ENCODE data around the gene NEURL2. TPM values are rescaled to one million over a fixed set of nuclear protein-coding genes. Genes with fewer than 3 reads are reported as not detected.
A peak's percentile ranks its signal among the peaks of the same experiment; 100 is the strongest.

The NEURL2 gene
- total RNA-seq, 1 experiment from 2014 or later, result 3.3 TPM

GRCh38 chr20:45927071-45927878 lies 36.3 kb upstream of the NEURL2 start:
- Histone ChIP-seq H3K4me3 (ENCODE audit: low read depth, low read length, poor library complexity, severe bottlenecking) (no peak overlapping the region), H3K9me3 (ENCODE audit: low read depth, low read length, poor library complexity, severe bottlenecking) (no peaks in the 10 kb centered on the region), H3K27ac (ENCODE audit: low read depth, low read length, poor library complexity, severe bottlenecking) (no peak overlapping the region), H3K27me3 (replicated peaks; ENCODE audit: insufficient read depth, low read depth, low read length, poor library complexity) (no peaks in the 10 kb centered on the region), H3K36me3 (ENCODE audit: insufficient read depth, low read length, poor library complexity, severe bottlenecking) (no peaks in the 10 kb centered on the region), H3K4me1 (ENCODE audit: insufficient read depth, low read length, poor library complexity, severe bottlenecking) (no peaks in the 10 kb centered on the region)
- no TSS peak for BruUV-seq (replicated peaks)
- intact Hi-C loops (cut with micrococcal nuclease; ENCODE audit: unreplicated experiment), result no loop called here
- ChIA-PET CTCF (no interaction called here), POLR2A (ENCODE audit: low non-redundant PET) (interaction anchor here (0.6 kb wide), 1 partner anchor 34 kb away, joined by 15 read pairs; no protein-coding TSS in a partner anchor)
- no peak for DNase-seq (ENCODE audit: low spot score)
- no peak for TF ChIP-seq CTCF (conservative IDR thresholded peaks at IDR 0.05; ENCODE audit: low read depth, low read length)
- TF ChIP-seq EZH2 (IDR thresholded peaks at IDR 0.05; ENCODE audit: borderline replicate concordance, low read depth, low read length, poor library complexity, severe bottlenecking), result no peak

- no peaks in the 10 kb centered on the region for H3K36me3 ChIP-seq (ENCODE audit: insufficient read depth, low read length, poor library complexity, severe bottlenecking)
- no peak overlapping the region for H3K27ac ChIP-seq (ENCODE audit: low read depth, low read length, poor library complexity, severe bottlenecking)
- H3K4me3 ChIP-seq (ENCODE audit: low read depth, low read length, poor library complexity, severe bottlenecking), result no peak overlapping the region
- intact Hi-C loops (cut with micrococcal nuclease; ENCODE audit: unreplicated experiment), result no loop called here
- H3K27me3 ChIP-seq (replicated peaks; ENCODE audit: insufficient read depth, low read depth, low read length, poor library complexity), result no peaks in the 10 kb centered on the region
- H3K9me3 ChIP-seq (ENCODE audit: low read depth, low read length, poor library complexity, severe bottlenecking), result no peaks in the 10 kb centered on the region
- CTCF ChIA-PET, result no interaction called here
- no TSS peak for BruUV-seq (replicated peaks)
- no peak for DNase-seq (ENCODE audit: low spot score)
- TF ChIP-seq EZH2 (IDR thresholded peaks at IDR 0.05; ENCODE audit: borderline replicate concordance, low read depth, low read length, poor library complexity, severe bottlenecking) (no peak), CTCF (conservative IDR thresholded peaks at IDR 0.05; ENCODE audit: low read depth, low read length) (no peak)
- no peaks in the 10 kb centered on the region for H3K4me1 ChIP-seq (ENCODE audit: insufficient read depth, low read length, poor library complexity, severe bottlenecking)
- POLR2A ChIA-PET (ENCODE audit: low non-redundant PET), result interaction anchor here (0.6 kb wide), 1 partner anchor 34 kb away, joined by 15 read pairs; no protein-coding TSS in a partner anchor
Measured at GRCh38 chr20:45926731-45927070, 35.7 kb upstream of the NEURL2 start.

DNA sequence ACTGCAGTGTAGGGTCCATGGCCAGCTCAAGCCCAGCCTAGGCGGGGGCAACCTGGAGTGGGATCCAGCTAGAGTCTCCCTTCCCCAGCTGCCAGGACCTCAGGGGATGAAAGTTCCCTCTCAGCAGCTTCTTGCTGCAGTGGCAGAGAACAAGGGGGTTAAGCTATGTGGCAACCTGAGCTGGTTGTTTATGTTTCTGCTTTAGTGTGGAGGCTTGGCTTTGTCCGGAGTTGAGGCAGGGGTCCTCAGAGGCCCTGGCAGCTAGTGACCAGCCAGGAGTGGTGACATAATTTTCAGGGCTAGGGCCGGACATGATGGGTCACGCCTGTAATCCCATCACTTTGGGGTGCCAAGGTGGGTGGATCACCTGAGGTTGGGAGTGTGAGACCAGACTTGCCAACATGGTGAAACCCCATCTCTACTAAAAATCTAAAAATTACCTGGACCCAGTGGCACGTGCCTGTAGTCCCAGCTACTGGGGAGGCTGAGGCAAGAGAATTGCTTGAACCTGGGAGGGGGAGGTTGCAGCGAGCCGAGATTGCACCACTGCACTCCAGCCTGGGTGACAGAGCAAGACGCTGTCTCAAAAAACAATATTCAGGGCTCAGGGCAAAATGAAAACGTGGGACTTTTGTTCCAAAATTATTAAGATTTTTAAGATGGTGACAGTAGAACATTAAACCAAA lies 35.0 kb upstream of the NEURL2 start:
- CTCF ChIA-PET, result no interaction called here
- Histone ChIP-seq H3K4me1 (ENCODE audit: insufficient read depth, low read length, poor library complexity, severe bottlenecking) (no peaks in the 10 kb centered on the region), H3K36me3 (ENCODE audit: insufficient read depth, low read length, poor library complexity, severe bottlenecking) (no peaks in the 10 kb centered on the region), H3K27ac (ENCODE audit: low read depth, low read length, poor library complexity, severe bottlenecking) (peak overlapping the region; percentile 16), H3K9me3 (ENCODE audit: low read depth, low read length, poor library complexity, severe bottlenecking) (no peaks in the 10 kb centered on the region), H3K27me3 (replicated peaks; ENCODE audit: insufficient read depth, low read depth, low read length, poor library complexity) (no peaks in the 10 kb centered on the region), H3K4me3 (ENCODE audit: low read depth, low read length, poor library complexity, severe bottlenecking) (no peak overlapping the region)
- POLR2A ChIA-PET (ENCODE audit: low non-redundant PET), result no interaction called here
- no peak for DNase-seq (ENCODE audit: low spot score)
- TF ChIP-seq CTCF (conservative IDR thresholded peaks at IDR 0.05; ENCODE audit: low read depth, low read length), result no peak
- TF ChIP-seq EZH2 (IDR thresholded peaks at IDR 0.05; ENCODE audit: borderline replicate concordance, low read depth, low read length, poor library complexity, severe bottlenecking), result no peak
- no TSS peak for BruUV-seq (replicated peaks)
- intact Hi-C loops (cut with micrococcal nuclease; ENCODE audit: unreplicated experiment), result no loop called here

Measured in A673 (cell line).